Hepatocyte (in vitro differentiated cells): ENCODE measurements around the gene TPSAB1. TPM values are rescaled to one million over a fixed set of nuclear protein-coding genes. Genes with fewer than 3 reads are reported as not detected.

Experiments used
- DNase-seq: peaks from one replicate; pipeline ENCODE4 v3.0.0-alpha.2; 2016; ENCODE audit warnings: low spot score
- H2AFZ ChIP-seq: fragments of 200-600 bp; sonication (generic); 2 replicates; pipeline ENCODE4 v1.6.0; 2016; ENCODE audit warnings: antibody characterized with exemption, mild to moderate bottlenecking
- H3K27ac ChIP-seq: fragments of 200-600 bp; sonication (generic); 2 replicates; pipeline ENCODE4 v1.5.1; 2016; ENCODE audit warnings: mild to moderate bottlenecking
- H3K27me3 ChIP-seq: fragments of 200-600 bp; sonication (generic); 2 replicates; pipeline ENCODE4 v1.6.1; 2016
- H3K36me3 ChIP-seq: fragments of 200-600 bp; sonication (generic); replicated peaks from 2 replicates; pipeline ENCODE4 v1.5.1; 2016; ENCODE audit warnings: low read depth; ENCODE audit not compliant: insufficient read depth
- H3K4me1 ChIP-seq: fragments of 200-600 bp; sonication (generic); 2 replicates; pipeline ENCODE4 v1.5.1; 2016; ENCODE audit warnings: mild to moderate bottlenecking, moderate library complexity; ENCODE audit not compliant: insufficient read depth
- H3K4me2 ChIP-seq: fragments of 200-600 bp; sonication (generic); 2 replicates; pipeline ENCODE4 v1.6.0; 2016
- H3K4me3 ChIP-seq: fragments of 200-600 bp; sonication (generic); 2 replicates; pipeline ENCODE4 v1.5.1; 2016; ENCODE audit warnings: mild to moderate bottlenecking
- H3K79me2 ChIP-seq: fragments of 200-600 bp; sonication (generic); 2 replicates; pipeline ENCODE4 v1.6.0; 2017; ENCODE audit warnings: mild to moderate bottlenecking
- H3K9me2 ChIP-seq: fragments of 200-600 bp; sonication (generic); replicated peaks from 2 replicates; pipeline ENCODE4 v1.6.0; 2017; ENCODE audit warnings: mild to moderate bottlenecking; ENCODE audit not compliant: insufficient read depth
- H3K9me3 ChIP-seq: fragments of 200-600 bp; sonication (generic); 2 replicates; pipeline ENCODE4 v1.5.1; 2016; ENCODE audit warnings: low read depth, mild to moderate bottlenecking
- H4K20me1 ChIP-seq: fragments of 200-600 bp; sonication (generic); 2 replicates; pipeline ENCODE4 v1.6.0; 2016; ENCODE audit warnings: mild to moderate bottlenecking; ENCODE audit not compliant: insufficient read depth, poor library complexity, severe bottlenecking
- CTCF ChIP-seq: fragments of 200-600 bp; sonication (generic); IDR thresholded peaks from 2 replicates; pipeline ENCODE4 v1.5.1; 2016; ENCODE audit warnings: antibody characterized with exemption, mild to moderate bottlenecking; ENCODE audit not compliant: poor library complexity
- EZH2 ChIP-seq: fragments of 200-600 bp; sonication (generic); IDR thresholded peaks from 2 replicates; pipeline ENCODE4 v1.6.1; 2016; ENCODE audit warnings: antibody characterized with exemption, mild to moderate bottlenecking, borderline replicate concordance
- EZH2phosphoT487 ChIP-seq: fragments of 200-600 bp; sonication (generic); IDR thresholded peaks from one replicate; pipeline ENCODE4 v1.6.1; 2018; ENCODE audit warnings: antibody characterized with exemption, mild to moderate bottlenecking, low read depth, moderate library complexity; ENCODE audit not compliant: unreplicated experiment, severe bottlenecking
- WGBS: methylation state at CpG from one replicate; pipeline ENCODE4 v1.1.6; 2016; ENCODE audit warnings: low lambda C conversion rate; ENCODE audit errors: missing lambda C conversion rate; 5-methylcytosine and 5-hydroxymethylcytosine counted together
- polyA plus RNA-seq: library from polyadenylated mRNA; unstranded; fragments of >200 nt; fragmentation: Nextera tagmentation; extraction: Ambion mirVana; gene quantifications from 2 replicates; pipeline ENCODE4 v1.2.1, GENCODE V29; 2016
- total RNA-seq: library from RNA; depleted of rRNA; stranded (reverse); fragments of >200 nt; gene quantifications from 2 replicates; pipeline ENCODE4 v1.2.3, GENCODE V29; 2014

TPSAB1 gene
- total and polyA plus RNA-seq, 2 experiments from 2014 or later: not detected

DNA sequence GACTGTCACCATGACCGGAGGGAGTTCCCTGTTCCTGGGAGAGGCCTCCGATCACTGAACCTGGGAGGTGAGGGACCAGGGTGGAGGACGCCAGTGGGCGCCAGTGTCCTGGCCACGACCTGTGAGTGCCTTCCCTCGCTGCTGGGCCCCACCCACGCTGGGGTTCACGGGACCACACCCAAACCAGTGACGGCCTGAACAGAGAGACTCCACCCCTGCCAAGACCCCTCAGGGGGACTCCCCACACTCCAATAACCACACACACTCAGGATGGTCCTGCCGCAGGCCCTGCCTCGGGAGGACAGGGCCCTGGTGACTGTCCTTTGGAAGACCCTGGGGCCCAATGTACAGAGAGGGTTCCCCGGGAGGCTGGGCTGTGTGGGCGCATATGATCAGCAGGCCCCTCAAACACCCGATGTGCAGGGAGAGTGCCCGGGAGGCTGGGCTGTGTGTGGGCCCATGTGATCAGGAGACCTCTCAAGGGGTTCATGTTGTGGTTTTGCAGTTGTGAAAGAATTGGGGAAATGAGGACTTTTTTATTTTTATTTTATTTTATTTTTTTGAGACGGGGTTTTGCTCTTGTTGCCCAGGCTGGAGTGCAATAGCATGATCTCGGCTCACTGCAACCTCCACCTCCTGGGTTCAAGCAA is 41.9 kb downstream of the TPSAB1 start:
- H4K20me1 ChIP-seq: no peaks in the 10 kb centered on the region
- H3K9me3 ChIP-seq: no peaks in the 10 kb centered on the region
- H3K4me2 ChIP-seq: no peak overlapping the region
- no peaks in the 10 kb centered on the region for H3K79me2 ChIP-seq
- TF ChIP-seq CTCF: no peak
- no peak for TF ChIP-seq EZH2phosphoT487
- TF ChIP-seq EZH2: no peak
- H2AFZ ChIP-seq: no peak overlapping the region
- H3K9me2 ChIP-seq: no peaks in the 10 kb centered on the region
- no peak overlapping the region for H3K27ac ChIP-seq
- no peaks in the 10 kb centered on the region for H3K27me3 ChIP-seq
- H3K36me3 ChIP-seq: no peaks in the 10 kb centered on the region
- H3K4me3 ChIP-seq: no peak overlapping the region
- 91% methylated on average over 17 of the region's 17 CpGs for WGBS
- H3K4me1 ChIP-seq: peaks cover 6% of the 10 kb centered on the region
- no peak for DNase-seq

DNA sequence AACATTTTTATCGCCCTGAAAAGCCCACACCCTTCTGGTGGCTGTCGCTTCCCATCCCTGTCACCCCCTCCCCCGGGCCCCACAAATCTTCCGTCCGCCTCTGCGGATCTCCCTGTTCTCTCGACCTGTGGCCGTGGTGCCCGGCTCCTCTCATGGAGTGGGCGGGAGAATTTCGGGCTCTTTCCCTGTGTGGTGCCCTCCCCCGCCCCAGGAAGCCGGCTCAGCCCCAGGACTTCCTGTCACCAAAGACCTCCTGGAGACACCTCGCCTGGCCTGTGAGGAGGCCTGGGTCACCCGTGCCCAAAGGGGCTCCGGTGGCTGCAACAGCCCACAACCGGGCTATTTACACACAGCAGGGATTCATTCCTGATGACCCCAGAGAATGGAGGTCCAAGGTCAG is 42.8 kb downstream of the TPSAB1 start:
- H3K36me3 ChIP-seq: no peaks in the 10 kb centered on the region
- H3K9me3 ChIP-seq: no peaks in the 10 kb centered on the region
- H3K27me3 ChIP-seq: no peaks in the 10 kb centered on the region
- 50% methylated on average over 17 of the region's 17 CpGs for WGBS
- no peak overlapping the region for H2AFZ ChIP-seq
- no peak for DNase-seq
- no peaks in the 10 kb centered on the region for H4K20me1 ChIP-seq
- peaks cover 5% of the 10 kb centered on the region for H3K4me1 ChIP-seq
- H3K4me3 ChIP-seq: no peak overlapping the region
- H3K79me2 ChIP-seq: no peaks in the 10 kb centered on the region
- TF ChIP-seq EZH2 (no peak), EZH2phosphoT487 (no peak), CTCF (no peak)
- H3K27ac ChIP-seq: no peak overlapping the region
- H3K4me2 ChIP-seq: no peak overlapping the region
- no peaks in the 10 kb centered on the region for H3K9me2 ChIP-seq

- TF ChIP-seq EZH2phosphoT487 (no peak), CTCF (no peak), EZH2 (no peak)
- Histone ChIP-seq H3K36me3 (no peaks in the 10 kb centered on the region), H3K27me3 (peaks cover 4% of the 10 kb centered on the region), H3K4me3 (no peak overlapping the region), H3K27ac (no peak overlapping the region), H3K9me2 (no peaks in the 10 kb centered on the region), H4K20me1 (no peaks in the 10 kb centered on the region), H3K79me2 (no peaks in the 10 kb centered on the region), H3K4me1 (peaks cover 2% of the 10 kb centered on the region), H3K9me3 (no peaks in the 10 kb centered on the region), H2AFZ (no peak overlapping the region), H3K4me2 (no peak overlapping the region)
- 90% methylated on average over 15 of the region's 16 CpGs for WGBS
- no peak for DNase-seq
These were observed 43.6 kb downstream of the TPSAB1 start for GRCh38 chr16:1283996-1284616.
